Stimulated activated naive B cell treated with anti-CD40 and anti-IgM and Interleukin-4, amounts not matched to agents 10 μg/mL and 1 μg/mL and 100 μg/mL, for 72 hours (primary cell): ENCODE results near the gene SHISA5.
"Not testable (repeated sequence)": the region's sequence is repeated elsewhere in the genome, so short reads cannot be mapped to it uniquely, and the experiment has no call there.

Source experiments
- ATAC-seq, 2 donors: fragments of 150-1000 bp; cut with Tn5 transposase; replicated peaks; 2 replicates each; pipeline ENCODE4 v1.10.0; 2021; ENCODE audit warnings: moderate library complexity in 1 of 2
- DNase-seq: peaks from one replicate; pipeline ENCODE4 v3.0.0; 2021
- H3K27ac Mint-ChIP-seq: one replicate; pipeline ENCODE4 v1.8.0; 2022; ENCODE audit warnings: mild to moderate bottlenecking, mixed read lengths
- H3K27me3 Mint-ChIP-seq, 2 donors: one replicate each; pipeline ENCODE4 v1.8.0; 2022; ENCODE audit warnings: mixed read lengths in 2 of 2
- H3K36me3 Mint-ChIP-seq, 2 donors: one replicate each; pipeline ENCODE4 v1.8.0; 2022; ENCODE audit warnings: mixed read lengths in 2 of 2, mild to moderate bottlenecking in 1 of 2
- H3K4me1 Mint-ChIP-seq, 2 donors: one replicate each; pipeline ENCODE4 v1.8.0; 2022; ENCODE audit warnings: mixed read lengths in 2 of 2, mild to moderate bottlenecking in 1 of 2
- H3K4me3 Mint-ChIP-seq, 2 donors: one replicate each; pipeline ENCODE4 v1.8.0; 2022; ENCODE audit warnings: mild to moderate bottlenecking in 2 of 2, mixed read lengths in 2 of 2, moderate library complexity in 1 of 2
- H3K9me3 Mint-ChIP-seq, 2 donors: one replicate each; pipeline ENCODE4 v1.8.0; 2022; ENCODE audit warnings: mixed read lengths in 2 of 2, mild to moderate bottlenecking in 1 of 2

SHISA5 gene

GRCh38 chr3:48505968-48506504 is 2.1 kb upstream of the SHISA5 start:
- H3K27ac Mint-ChIP-seq = no peak overlapping the region
- ATAC-seq = no peak
- no peak overlapping the region for H3K4me3 Mint-ChIP-seq
- H3K36me3 Mint-ChIP-seq = no peaks in the 10 kb centered on the region
- peaks cover 2 to 4% of the 10 kb centered on the region in 2 donors for H3K27me3 Mint-ChIP-seq
- DNase-seq = no peak
- H3K4me1 Mint-ChIP-seq = peaks cover 11 to 38% of the 10 kb centered on the region in 2 donors
- H3K9me3 Mint-ChIP-seq = no peaks in the 10 kb centered on the region

- no peak for DNase-seq
- H3K4me1 Mint-ChIP-seq = peaks cover 12 to 44% of the 10 kb centered on the region in 2 donors
- H3K9me3 Mint-ChIP-seq = no peaks in the 10 kb centered on the region
- ATAC-seq = no peak
- peak overlapping the region in 1 of 2 donors; percentile 9 for H3K4me3 Mint-ChIP-seq
- no peaks in the 10 kb centered on the region for H3K27me3 Mint-ChIP-seq
- no peaks in the 10 kb centered on the region for H3K36me3 Mint-ChIP-seq
- H3K27ac Mint-ChIP-seq = no peak overlapping the region
Measured at GRCh38 chr3:48505146-48505545, 1.2 kb upstream of the SHISA5 start.

- H3K27ac Mint-ChIP-seq = peak overlapping the region; percentile 88
- H3K9me3 Mint-ChIP-seq = no peaks in the 10 kb centered on the region
- DNase-seq (peak; percentile 26), ATAC-seq (no peak)
- H3K4me1 Mint-ChIP-seq = peaks cover 12 to 45% of the 10 kb centered on the region in 2 donors
- peak overlapping the region; percentile 79 to 82 for H3K4me3 Mint-ChIP-seq
- no peaks in the 10 kb centered on the region for H3K27me3 Mint-ChIP-seq
- peaks cover 0 to 2% of the 10 kb centered on the region in 2 donors for H3K36me3 Mint-ChIP-seq
Measured at GRCh38 chr3:48503401-48504050, 448 bp downstream of the SHISA5 start.

- no peak for ATAC-seq
- no peaks in the 10 kb centered on the region for H3K27me3 Mint-ChIP-seq
Measured at GRCh38 chr3:48502728-48503168, 1.2 kb downstream of the SHISA5 start.

GRCh38 chr3:48502121-48502520 is 1.9 kb downstream of the SHISA5 start:
- Mint-ChIP-seq H3K36me3 (peaks cover 0 to 8% of the 10 kb centered on the region in 2 donors), H3K4me1 (peaks cover 9 to 36% of the 10 kb centered on the region in 2 donors), H3K4me3 (no peak overlapping the region), H3K9me3 (no peaks in the 10 kb centered on the region), H3K27me3 (no peaks in the 10 kb centered on the region), H3K27ac (no peak overlapping the region)
- no peak for ATAC-seq
- no peak for DNase-seq

More at GRCh38 chr3:48502728-48503168, 1.2 kb downstream of the SHISA5 start:
- H3K9me3 Mint-ChIP-seq = no peaks in the 10 kb centered on the region
- peaks cover 0 to 8% of the 10 kb centered on the region in 2 donors for H3K36me3 Mint-ChIP-seq
- peaks cover 12 to 42% of the 10 kb centered on the region in 2 donors for H3K4me1 Mint-ChIP-seq
- H3K27ac Mint-ChIP-seq = no peak overlapping the region
- peak overlapping the region; percentile 32 to 79 for H3K4me3 Mint-ChIP-seq
- DNase-seq = no peak

GRCh38 chr3:48501196-48501595 is 2.8 kb downstream of the SHISA5 start:
- H3K9me3 Mint-ChIP-seq = no peaks in the 10 kb centered on the region
- H3K27ac Mint-ChIP-seq = no peak overlapping the region
- H3K27me3 Mint-ChIP-seq = no peaks in the 10 kb centered on the region
- ATAC-seq (no peak), DNase-seq (no peak)
- peaks cover 9 to 31% of the 10 kb centered on the region in 2 donors for H3K4me1 Mint-ChIP-seq
- no peak overlapping the region for H3K4me3 Mint-ChIP-seq
- peaks cover 0 to 8% of the 10 kb centered on the region in 2 donors for H3K36me3 Mint-ChIP-seq

GRCh38 chr3:48500656-48501055 is 3.3 kb downstream of the SHISA5 start:
- Mint-ChIP-seq H3K4me1 (peaks cover 9 to 31% of the 10 kb centered on the region in 2 donors), H3K36me3 (peaks cover 0 to 8% of the 10 kb centered on the region in 2 donors), H3K27me3 (no peaks in the 10 kb centered on the region), H3K4me3 (no peak overlapping the region), H3K9me3 (no peaks in the 10 kb centered on the region), H3K27ac (no peak overlapping the region)
- no peak for DNase-seq
- ATAC-seq = no peak

GRCh38 chr3:48493203-48493501 is 10.8 kb downstream of the SHISA5 start:
- H3K27me3 Mint-ChIP-seq = no peaks in the 10 kb centered on the region
- H3K9me3 Mint-ChIP-seq = no peaks in the 10 kb centered on the region
- H3K4me3 Mint-ChIP-seq = no peak overlapping the region
- DNase-seq (no peak), ATAC-seq (no peak)
- peaks cover 5 to 14% of the 10 kb centered on the region in 2 donors for H3K4me1 Mint-ChIP-seq
- H3K36me3 Mint-ChIP-seq = peaks cover 0 to 2% of the 10 kb centered on the region in 2 donors
- no peak overlapping the region for H3K27ac Mint-ChIP-seq

GRCh38 chr3:48492461-48493202 is 11.3 kb downstream of the SHISA5 start:
- peak; percentile 100 for ATAC-seq

GRCh38 chr3:48486952-48487351 is 17.0 kb downstream of the SHISA5 start:
- ATAC-seq (no peak), DNase-seq (no peak)
- Mint-ChIP-seq H3K36me3 (no peaks in the 10 kb centered on the region), H3K27me3 (no peaks in the 10 kb centered on the region), H3K9me3 (no peaks in the 10 kb centered on the region), H3K27ac (no peak overlapping the region), H3K4me1 (peaks cover 0 to 4% of the 10 kb centered on the region in 2 donors), H3K4me3 (no peak overlapping the region)

More at GRCh38 chr3:48492461-48493202, 11.3 kb downstream of the SHISA5 start:
- H3K27me3 Mint-ChIP-seq = no peaks in the 10 kb centered on the region
- no peaks in the 10 kb centered on the region for H3K36me3 Mint-ChIP-seq
- H3K4me1 Mint-ChIP-seq = peaks cover 5 to 14% of the 10 kb centered on the region in 2 donors
- DNase-seq = no peak
- peak overlapping the region; percentile 49 for H3K27ac Mint-ChIP-seq
- H3K4me3 Mint-ChIP-seq = peak overlapping the region in 1 of 2 donors; percentile 41
- H3K9me3 Mint-ChIP-seq = no peaks in the 10 kb centered on the region

- not testable (repeated sequence) for ATAC-seq, H3K9me3 Mint-ChIP-seq, H3K27me3 Mint-ChIP-seq, H3K27ac Mint-ChIP-seq, H3K36me3 Mint-ChIP-seq, H3K4me3 Mint-ChIP-seq, DNase-seq
- H3K4me1 Mint-ChIP-seq = peaks cover 16 to 22% of the 10 kb centered on the region in 2 donors
Measured at GRCh38 chr3:48482822-48483221, 21.2 kb downstream of the SHISA5 start.

GRCh38 chr3:48480891-48481290 is 23.1 kb downstream of the SHISA5 start:
- not testable (repeated sequence) for H3K36me3 Mint-ChIP-seq, H3K9me3 Mint-ChIP-seq, ATAC-seq, H3K27me3 Mint-ChIP-seq, H3K27ac Mint-ChIP-seq, DNase-seq, H3K4me3 Mint-ChIP-seq
- peaks cover 28 to 41% of the 10 kb centered on the region in 2 donors for H3K4me1 Mint-ChIP-seq

GRCh38 chr3:48478626-48479555 is 25.1 kb downstream of the SHISA5 start:
- ATAC-seq (peak; percentile 80 to 83), DNase-seq (no peak)
- no peaks in the 10 kb centered on the region for H3K36me3 Mint-ChIP-seq
- H3K4me3 Mint-ChIP-seq = peak overlapping the region; percentile 62 to 65
- no peaks in the 10 kb centered on the region for H3K27me3 Mint-ChIP-seq
- H3K4me1 Mint-ChIP-seq = peaks cover 34 to 45% of the 10 kb centered on the region in 2 donors
- H3K9me3 Mint-ChIP-seq = no peaks in the 10 kb centered on the region
- H3K27ac Mint-ChIP-seq = peak overlapping the region; percentile 97
